ENCODE measurements around the gene COMMD2. TPM values are rescaled to one million over a fixed set of nuclear protein-coding genes. Genes with fewer than 3 reads are reported as not detected.
A peak's percentile ranks its signal among the peaks of the same experiment; 100 is the strongest.

COMMD2 gene
- polyA plus RNA-seq, 1 of the 3 experiments (the other 2 are of a cell fraction) = 20.9 TPM

DNA sequence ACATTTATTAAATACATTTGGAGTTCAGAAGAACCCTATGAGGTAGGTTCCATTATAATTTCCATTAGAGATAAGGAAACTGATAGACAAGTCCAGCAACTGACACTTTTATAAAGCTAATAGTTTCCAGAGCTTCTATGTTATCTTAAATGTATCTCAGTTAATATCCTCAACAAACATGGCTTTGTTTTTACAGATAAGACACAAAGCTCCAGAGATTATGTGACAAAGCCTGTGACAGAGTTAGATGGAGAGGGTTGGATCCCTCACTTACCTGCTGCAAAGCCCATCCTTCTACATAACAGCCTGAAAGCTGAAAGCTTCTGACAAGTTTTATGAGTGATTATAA, 473 bp upstream of the COMMD2 start:
- Histone ChIP-seq H2AFZ (ENCODE audit: low read depth) (peak overlapping the region; percentile 99), H3F3A (replicated peaks; ENCODE audit: insufficient read depth) (no peaks in the 10 kb centered on the region), H3K4me3 (ENCODE audit: low read depth in 2 of 2, low read length in 1 of 2) (peak overlapping the region; percentile 96), H3K36me3 (replicated peaks in 1 of 2; ENCODE audit: control insufficient read depth in 1 of 2, insufficient read depth in 2 of 2, low read length in 1 of 2) (peaks cover 24 to 27% of the 10 kb centered on the region in 2 experiments), H3K27ac (ENCODE audit: low read depth in 2 of 2, low read length in 1 of 2) (peak overlapping the region; percentile 59 to 74; a peak in 3 of 4 replicates), H3K27me3 (ENCODE audit: insufficient read depth) (no peaks in the 10 kb centered on the region), H3K9me2 (no peaks in the 10 kb centered on the region), H3K4me1 (ENCODE audit: control insufficient read depth in 1 of 2, insufficient read depth in 2 of 2, low read depth in 1 of 2, low read length in 1 of 2) (peaks cover 0 to 5% of the 10 kb centered on the region in 2 experiments; a peak in 3 of 4 replicates), H3K9me3 (no peaks in the 10 kb centered on the region), H4K20me1 (ENCODE audit: insufficient read depth) (no peaks in the 10 kb centered on the region), H3K4me2 (peak overlapping the region; percentile 86), H3K79me2 (ENCODE audit: insufficient read depth) (peaks cover 30% of the 10 kb centered on the region), H3K9ac (peak overlapping the region; percentile 86; the same call in 1 of the 2 replicates)
- TF ChIP-seq, protein P1, sequence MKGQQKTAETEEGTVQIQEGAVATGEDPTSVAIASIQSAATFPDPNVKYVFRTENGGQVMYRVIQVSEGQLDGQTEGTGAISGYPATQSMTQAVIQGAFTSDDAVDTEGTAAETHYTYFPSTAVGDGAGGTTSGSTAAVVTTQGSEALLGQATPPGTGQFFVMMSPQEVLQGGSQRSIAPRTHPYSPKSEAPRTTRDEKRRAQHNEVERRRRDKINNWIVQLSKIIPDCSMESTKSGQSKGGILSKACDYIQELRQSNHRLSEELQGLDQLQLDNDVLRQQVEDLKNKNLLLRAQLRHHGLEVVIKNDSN (IDR thresholded peaks at IDR 0.05; ENCODE audit: borderline replicate concordance, low read depth) = no peak
- TF ChIP-seq GATA2 (CRISPR knock-in tag; IDR thresholded peaks at IDR 0.05) (no peak), FOXM1 (IDR thresholded peaks at IDR 0.05; ENCODE audit: low read depth) (no peak), TEAD4 (IDR thresholded peaks at IDR 0.05; ENCODE audit: borderline replicate concordance, insufficient read depth) (no peak), NRF1 (IDR thresholded peaks at IDR 0.05; ENCODE audit: low read depth, low read length) (no peak), EZH2phosphoT487 (IDR thresholded peaks at IDR 0.05; ENCODE audit: borderline replicate concordance, low read depth) (no peak), SMC3 (IDR thresholded peaks at IDR 0.05; ENCODE audit: low read depth, low read length) (no peak)
- TF ChIP-seq, protein P2, sequence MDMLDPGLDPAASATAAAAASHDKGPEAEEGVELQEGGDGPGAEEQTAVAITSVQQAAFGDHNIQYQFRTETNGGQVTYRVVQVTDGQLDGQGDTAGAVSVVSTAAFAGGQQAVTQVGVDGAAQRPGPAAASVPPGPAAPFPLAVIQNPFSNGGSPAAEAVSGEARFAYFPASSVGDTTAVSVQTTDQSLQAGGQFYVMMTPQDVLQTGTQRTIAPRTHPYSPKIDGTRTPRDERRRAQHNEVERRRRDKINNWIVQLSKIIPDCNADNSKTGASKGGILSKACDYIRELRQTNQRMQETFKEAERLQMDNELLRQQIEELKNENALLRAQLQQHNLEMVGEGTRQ (IDR thresholded peaks at IDR 0.05; ENCODE audit: borderline replicate concordance, low read depth, low read length) = no peak
- CTCF ChIA-PET = interaction anchor here (0.5 to 2.8 kb wide), 15 partner anchors 13 to 257 kb away, joined by 3 to 17 read pairs (median 4); no protein-coding TSS in a partner anchor
- POLR2A ChIA-PET = interaction anchor here (0.6 to 2.3 kb wide), 2 partner anchors 61 to 209 kb away, joined by 3 to 6 read pairs; partner anchors contain the start of gene RNF13
- DNase-seq = peak; percentile 7

DNA sequence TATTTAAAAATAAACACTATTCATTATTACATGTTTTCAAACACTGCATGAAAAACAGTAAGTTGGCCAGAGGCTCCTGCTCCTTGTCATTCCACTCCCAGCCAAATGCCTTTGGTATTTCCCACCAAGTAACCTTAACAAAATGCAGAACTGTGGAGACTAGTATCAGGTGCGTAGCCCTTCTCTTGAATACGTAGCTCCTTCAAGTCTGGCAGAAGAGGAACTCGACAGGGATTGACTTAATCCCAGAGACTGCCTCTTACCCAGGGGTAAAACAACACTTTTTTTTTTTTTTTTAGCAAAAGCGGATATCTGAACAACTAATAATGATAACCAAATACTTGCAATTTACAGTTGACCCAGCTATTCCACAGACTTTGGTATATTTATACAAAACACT, 738 bp downstream of the COMMD2 start:
- H3F3A ChIP-seq (replicated peaks; ENCODE audit: insufficient read depth) = no peaks in the 10 kb centered on the region
- ChIA-PET POLR2A (interaction anchor here (1.4 to 2.3 kb wide), 2 partner anchors 62 to 198 kb away, joined by 3 to 6 read pairs; partner anchors contain the start of gene RNF13), CTCF (interaction anchor here (0.6 to 2.8 kb wide), 9 partner anchors 14 to 721 kb away, joined by 3 to 17 read pairs (median 7); no protein-coding TSS in a partner anchor)
- H3K79me2 ChIP-seq (ENCODE audit: insufficient read depth) = peaks cover 30% of the 10 kb centered on the region
- TF ChIP-seq MXI1 (IDR thresholded peaks at IDR 0.05; ENCODE audit: low read depth, low read length) = no peak
- no peak for TF ChIP-seq RCOR1 (IDR thresholded peaks at IDR 0.05; ENCODE audit: low read length)
- peak; percentile 7 for DNase-seq
- peak overlapping the region; percentile 86 for H3K9ac ChIP-seq
- H3K36me3 ChIP-seq (replicated peaks in 1 of 2; ENCODE audit: control insufficient read depth in 1 of 2, insufficient read depth in 2 of 2, low read length in 1 of 2) = peaks cover 32 to 37% of the 10 kb centered on the region in 2 experiments
- no peaks in the 10 kb centered on the region for H3K9me2 ChIP-seq
- peak overlapping the region in 1 of 2 experiments; percentile 59; a peak in 1 of 4 replicates for H3K27ac ChIP-seq (ENCODE audit: low read depth in 2 of 2, low read length in 1 of 2)
- peak overlapping the region; percentile 86 for H3K4me2 ChIP-seq
- peak overlapping the region; percentile 96 for H3K4me3 ChIP-seq (ENCODE audit: low read depth in 2 of 2, low read length in 1 of 2)
- H4K20me1 ChIP-seq (ENCODE audit: insufficient read depth) = no peaks in the 10 kb centered on the region
- 22% methylated on average over 4 of the region's 4 CpGs for WGBS (ENCODE audit: low lambda C conversion rate)
- H3K9me3 ChIP-seq = no peaks in the 10 kb centered on the region
- H2AFZ ChIP-seq (ENCODE audit: low read depth) = peak overlapping the region; percentile 99
- no peaks in the 10 kb centered on the region for H3K27me3 ChIP-seq (ENCODE audit: insufficient read depth)
- H3K4me1 ChIP-seq (ENCODE audit: control insufficient read depth in 1 of 2, insufficient read depth in 2 of 2, low read depth in 1 of 2, low read length in 1 of 2) = peaks cover 0 to 5% of the 10 kb centered on the region in 2 experiments; a peak in 3 of 4 replicates

All from SK-N-SH (cell line).